Hepatic stellate cell (primary cell): ENCODE data around the gene PDGFD.
"Not testable (repeated sequence)": the region's sequence is repeated elsewhere in the genome, so short reads cannot be mapped to it uniquely, and the experiment has no call there.

Experiments used
- DNase-seq: peaks from one replicate; pipeline ENCODE4 v3.0.0; 2011; ENCODE audit warnings: low spot score

The PDGFD gene

DNA sequence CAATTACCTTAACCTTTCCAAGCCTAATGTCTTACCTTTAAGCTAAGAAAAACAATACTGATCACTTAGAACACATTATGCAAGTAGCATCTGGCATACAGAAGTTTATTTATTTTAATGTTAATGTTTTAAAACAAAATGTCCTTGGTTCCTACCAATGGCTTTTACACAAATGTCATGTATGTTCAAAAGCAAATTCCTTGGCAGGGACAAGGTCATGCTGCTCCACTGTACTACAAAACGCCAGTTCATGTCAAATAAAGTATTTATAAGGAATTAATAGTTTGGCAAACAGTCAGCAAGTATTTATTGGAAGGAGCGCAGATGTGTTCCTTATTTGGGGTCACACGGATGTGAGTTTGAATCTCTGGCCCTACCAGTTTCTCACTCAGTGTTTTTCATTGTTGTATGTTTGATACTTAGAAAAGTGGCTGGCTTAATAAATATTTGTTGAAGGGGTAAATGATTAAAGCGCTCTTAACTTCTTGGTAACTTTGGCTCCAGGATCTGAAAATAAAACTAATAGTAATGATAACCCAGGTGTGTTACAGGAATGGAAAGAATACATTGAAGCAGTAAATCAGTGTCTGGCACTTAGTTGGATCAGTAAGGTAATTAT lies 108.9 kb downstream of the PDGFD start:
- no peak for DNase-seq

GRCh38 chr11:104053743-104054478 lies 110.0 kb downstream of the PDGFD start:
- DNase-seq, result no peak

- DNase-seq, result no peak
Observed at GRCh38 chr11:104051778-104052177, 112.2 kb downstream of the PDGFD start.

GRCh38 chr11:104049116-104049515 lies 114.8 kb downstream of the PDGFD start:
- DNase-seq, result no peak

GRCh38 chr11:104046858-104047257 lies 117.1 kb downstream of the PDGFD start:
- not testable (repeated sequence) for DNase-seq

- DNase-seq, result no peak
Observed at GRCh38 chr11:104046331-104046730, 117.6 kb downstream of the PDGFD start.

GRCh38 chr11:104043678-104044239 lies 120.2 kb downstream of the PDGFD start:
- no peak for DNase-seq

DNA sequence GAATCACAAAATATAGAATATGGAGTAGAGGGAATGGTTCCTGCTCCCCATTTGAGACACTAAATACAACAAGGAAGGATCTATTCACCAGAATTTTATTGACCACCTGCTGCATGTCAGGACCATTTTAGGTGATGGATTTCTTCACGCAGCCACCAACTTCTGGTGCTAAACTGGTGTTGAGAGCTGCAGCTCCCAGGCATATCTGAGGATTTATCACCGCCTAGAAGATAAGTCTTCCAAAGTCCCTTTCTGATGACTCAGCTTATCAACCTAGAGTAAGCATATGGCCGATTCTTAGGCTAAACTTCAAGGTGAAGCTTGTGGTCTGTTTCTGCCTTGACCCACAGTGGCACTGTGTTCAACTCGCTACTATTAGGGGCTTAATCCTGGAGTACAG lies 120.8 kb downstream of the PDGFD start:
- DNase-seq, result no peak

DNA sequence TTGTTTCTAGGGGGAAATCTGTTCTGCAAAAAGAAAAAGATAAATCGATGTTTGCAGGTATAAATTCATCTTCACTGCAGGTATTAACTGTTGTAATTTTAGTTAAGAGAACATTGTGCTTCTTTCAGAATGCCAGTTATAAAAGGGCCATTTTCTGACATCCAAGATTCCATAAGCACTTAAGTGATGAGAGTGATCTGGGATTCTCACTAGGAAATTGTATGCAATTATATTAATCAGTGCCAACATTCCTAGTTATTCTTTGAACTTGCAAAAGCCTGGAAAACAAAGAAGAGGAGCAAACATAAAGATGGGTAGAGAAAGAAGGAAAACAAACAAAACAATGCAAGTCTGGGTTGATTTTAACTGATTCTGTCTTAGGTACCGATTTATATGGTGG lies 122.2 kb downstream of the PDGFD start:
- no peak for DNase-seq

DNA sequence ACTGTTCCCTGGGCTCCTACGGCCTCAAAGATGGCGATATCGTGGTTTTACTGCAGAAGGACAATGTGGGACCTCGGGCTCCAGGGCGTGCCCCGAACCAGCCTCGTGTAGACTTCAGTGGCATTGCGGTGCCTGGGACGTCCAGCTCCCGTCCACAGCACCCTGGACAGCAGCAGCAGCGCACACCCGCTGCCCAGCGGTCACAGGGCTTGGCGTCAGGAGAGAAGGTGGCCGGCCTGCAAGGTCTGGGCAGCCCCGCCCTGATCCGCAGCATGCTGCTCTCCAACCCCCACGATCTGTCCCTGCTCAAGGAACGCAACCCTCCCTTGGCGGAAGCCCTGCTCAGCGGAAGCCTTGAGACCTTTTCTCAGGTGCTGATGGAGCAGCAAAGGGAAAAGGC lies 127.0 kb downstream of the PDGFD start:
- DNase-seq, result no peak

- DNase-seq, result no peak
Observed at GRCh38 chr11:104036588-104036987, 127.4 kb downstream of the PDGFD start, which contains the start of gene DDI1. DDI1 (plus strand) TSS chr11:104036640; CDS start chr11:104036823, 183 bp downstream.

DNA sequence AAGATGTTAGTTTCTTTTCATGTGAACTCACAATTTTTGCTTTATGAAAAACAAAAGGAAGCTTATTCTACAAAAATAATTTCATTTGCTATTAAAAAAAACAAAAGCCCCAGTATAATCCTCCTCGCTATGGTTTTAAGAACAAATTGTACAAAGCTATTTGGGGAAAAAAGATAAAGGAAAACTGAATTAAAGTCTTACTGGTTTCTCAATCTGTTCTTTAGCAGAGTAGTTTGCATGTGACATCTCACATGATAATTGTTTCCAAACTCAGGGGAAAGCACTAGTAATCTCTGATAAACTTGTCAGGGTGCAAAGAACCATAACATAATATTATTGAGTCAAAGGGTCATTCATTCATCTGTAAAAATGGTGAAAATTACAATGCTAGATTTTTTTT lies 130.4 kb downstream of the PDGFD start:
- DNase-seq, result no peak

DNA sequence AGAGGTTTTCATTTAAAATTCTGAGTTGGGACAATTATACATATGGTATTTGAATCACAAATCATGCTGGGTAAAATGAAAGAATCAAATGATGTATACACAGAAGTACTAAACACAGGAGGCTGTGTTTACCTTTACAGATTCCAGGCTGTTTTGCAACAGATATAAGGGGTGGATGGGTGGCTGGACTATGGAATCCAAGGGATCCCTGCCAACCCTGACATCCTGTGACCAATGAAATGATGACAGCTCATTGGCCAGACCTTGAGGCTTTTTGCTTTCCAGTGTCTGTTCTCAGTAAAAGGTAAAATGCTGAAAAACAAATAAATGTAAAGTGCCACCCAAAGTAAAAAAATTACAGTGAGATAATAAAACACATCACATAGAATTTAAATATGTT lies 130.8 kb downstream of the PDGFD start:
- DNase-seq, result no peak

- no peak for DNase-seq
Observed at GRCh38 chr11:104028476-104029263, 135.3 kb downstream of the PDGFD start.

- DNase-seq, result no peak
Observed at GRCh38 chr11:104024572-104024971, 139.4 kb downstream of the PDGFD start.

DNA sequence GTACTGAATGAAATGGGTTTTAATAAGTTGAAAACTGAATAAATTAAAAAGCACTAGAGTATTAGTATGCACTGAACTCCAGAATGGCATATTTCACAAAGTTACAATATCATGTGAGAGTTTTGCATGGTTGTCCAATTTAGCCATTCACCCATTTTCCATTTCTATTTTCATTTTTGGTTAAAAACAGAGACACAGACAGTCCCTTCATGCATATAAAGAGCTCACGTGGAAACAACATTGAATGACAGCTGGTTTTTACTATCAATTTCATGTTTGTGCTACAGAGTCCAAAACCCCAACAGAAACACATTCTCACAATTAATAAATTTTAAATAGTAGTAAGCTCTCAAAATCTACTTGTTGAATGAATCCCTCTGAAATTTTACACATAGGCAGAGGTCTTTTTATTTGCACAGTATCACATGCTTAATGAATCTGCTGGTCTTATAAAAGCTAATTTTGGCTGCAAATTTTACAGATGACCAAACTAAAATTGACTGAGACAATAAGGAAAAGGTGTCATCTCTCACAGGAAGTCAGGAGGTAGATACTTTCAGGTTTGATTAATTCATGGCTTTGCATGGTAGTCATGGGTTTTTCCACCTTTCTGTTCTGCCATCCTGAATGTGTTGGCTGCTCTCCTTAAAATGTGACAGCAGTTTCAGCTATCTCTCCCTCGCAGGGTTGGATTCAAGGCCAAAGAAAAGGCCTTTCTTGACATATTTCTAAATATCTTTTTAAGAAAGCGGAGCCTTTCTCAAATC lies 148.1 kb downstream of the PDGFD start:
- DNase-seq, result no peak

DNA sequence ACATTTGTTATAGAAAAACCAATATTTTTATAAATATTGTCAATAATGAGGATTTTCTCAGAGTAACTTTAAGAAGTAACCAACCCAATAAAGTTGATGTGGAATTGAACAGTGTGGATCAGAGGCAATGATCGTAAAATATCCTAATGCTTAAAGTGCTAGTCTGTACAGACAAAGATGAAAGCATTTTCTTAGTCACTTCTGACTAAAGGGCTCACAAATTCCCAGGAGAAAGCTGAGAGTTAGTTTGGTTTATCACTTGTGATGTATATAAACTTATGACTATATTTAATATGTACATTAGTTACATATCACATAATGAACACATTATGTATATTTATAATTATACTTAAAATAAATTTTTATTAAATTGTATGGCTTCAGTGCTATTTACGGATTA lies 152.9 kb downstream of the PDGFD start:
- no peak for DNase-seq

DNA sequence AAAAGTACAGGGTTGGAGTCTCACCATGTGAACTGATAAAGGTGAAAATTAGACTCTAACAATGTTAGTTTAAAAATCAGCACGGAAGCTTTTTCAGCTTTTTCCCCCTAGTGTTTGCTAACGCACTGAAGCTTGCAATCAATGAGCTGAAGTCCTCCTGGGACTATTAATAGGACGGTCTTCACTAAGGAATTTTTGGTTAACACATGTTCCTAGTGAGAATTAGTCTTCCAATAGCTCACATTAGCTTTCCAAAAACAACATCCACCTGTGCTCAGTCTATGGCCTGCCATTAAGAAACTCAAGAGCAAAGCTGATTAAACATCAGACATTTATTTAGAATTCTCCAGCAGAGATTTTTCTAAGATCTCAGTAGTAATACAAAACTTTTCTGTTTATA lies 154.2 kb downstream of the PDGFD start:
- no peak for DNase-seq

DNA sequence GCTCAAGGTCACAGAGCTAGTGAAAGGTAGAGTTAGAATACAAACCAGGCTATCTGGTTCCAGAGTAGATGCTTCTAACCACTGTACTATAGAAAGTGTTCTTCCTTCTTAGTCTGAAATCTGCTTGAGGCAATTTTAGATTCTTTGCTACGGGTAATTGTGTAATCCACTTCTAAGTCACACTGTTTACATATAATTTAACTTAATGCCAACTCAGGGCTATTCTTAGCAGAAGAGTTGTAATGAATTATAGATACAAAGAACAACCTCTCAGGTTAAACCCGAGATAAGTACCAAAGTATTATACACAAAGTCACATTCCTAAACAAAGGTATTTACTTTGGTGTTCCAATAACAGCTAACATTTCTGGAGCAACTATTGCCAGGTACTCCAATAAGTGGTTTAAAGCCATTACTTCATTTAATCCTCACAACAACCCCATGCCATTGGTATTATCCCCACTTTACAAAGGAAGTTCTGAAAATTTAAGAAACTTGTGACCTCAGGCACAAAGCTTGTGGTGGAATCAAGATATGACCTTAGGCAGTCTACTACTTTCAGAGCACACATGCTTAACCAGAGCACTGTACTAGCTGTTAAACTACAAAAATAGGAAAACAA lies 158.6 kb downstream of the PDGFD start:
- DNase-seq, result no peak

GRCh38 chr11:104003491-104003890 lies 160.5 kb downstream of the PDGFD start:
- no peak for DNase-seq

GRCh38 chr11:104001561-104002056 lies 162.3 kb downstream of the PDGFD start:
- no peak for DNase-seq
